Measurements from ENCODE around the gene NNT. TPM values are rescaled to one million over a fixed set of nuclear protein-coding genes. Genes with fewer than 3 reads are reported as not detected.

Gene NNT
- polyA plus RNA-seq, 1 donor (not counting 4 experiments of a cell fraction or from before 2014, with no cell fraction given), result 23.3 TPM

DNA sequence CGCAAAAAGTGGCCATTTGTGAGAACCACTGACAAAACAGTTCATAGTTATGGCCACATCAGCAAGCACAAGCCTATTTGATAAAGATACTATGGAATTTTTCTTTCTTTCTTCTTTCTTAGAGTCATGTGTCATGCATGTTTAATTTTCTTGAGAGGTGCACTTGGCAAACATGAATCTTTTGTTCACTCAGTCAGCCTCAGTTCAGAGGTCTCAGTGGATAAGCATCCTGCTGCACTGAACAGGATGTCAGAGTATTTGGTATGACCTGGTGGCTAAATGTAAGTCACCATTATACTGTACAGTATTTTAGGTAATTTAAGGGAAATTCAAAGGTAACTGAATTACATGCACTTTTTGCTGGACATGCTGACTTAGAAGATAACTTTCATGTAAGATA, 5.4 kb downstream of the NNT start:
- H3K4me2 ChIP-seq (ENCODE audit: control insufficient read depth, extremely low read depth, insufficient read depth, low read depth, low read length), result no peak overlapping the region
- H2AFZ ChIP-seq (ENCODE audit: control insufficient read depth, low read length), result no peak overlapping the region
- DNase-seq (ENCODE audit: low read depth, low spot score), result no peak
- peaks cover 0 to 2% of the 10 kb centered on the region in 2 experiments for H3K36me3 ChIP-seq (ENCODE audit: control insufficient read depth in 2 of 2, extremely low read depth in 1 of 2, insufficient read depth in 2 of 2, low read length in 2 of 2)
- H4K20me1 ChIP-seq (ENCODE audit: control insufficient read depth, extremely low read depth, insufficient read depth, low read length), result no peaks in the 10 kb centered on the region
- no peaks in the 10 kb centered on the region for H3K9me1 ChIP-seq (ENCODE audit: control insufficient read depth, extremely low read depth, insufficient read depth, low read length)
- no peak overlapping the region for H3K27ac ChIP-seq (ENCODE audit: control insufficient read depth, insufficient read depth, low read length)
- H3K4me1 ChIP-seq (ENCODE audit: control insufficient read depth, extremely low read depth, insufficient read depth, low read length), result peaks cover 15% of the 10 kb centered on the region
- peaks cover 6% of the 10 kb centered on the region for H3K79me2 ChIP-seq (ENCODE audit: control insufficient read depth, insufficient read depth, low read length)
- H3K27me3 ChIP-seq (ENCODE audit: control insufficient read depth, extremely low read depth, insufficient read depth, low read length), result no peaks in the 10 kb centered on the region
- H3K9me3 ChIP-seq (ENCODE audit: control insufficient read depth, low read depth, low read length), result no peaks in the 10 kb centered on the region
- H3K9ac ChIP-seq (ENCODE audit: control insufficient read depth, extremely low read depth, insufficient read depth, low read length), result no peak overlapping the region
- dilution Hi-C loops (cut with MboI; ENCODE audit: extremely low pct_ligation_motif_present, low sequenced_read_pairs), result no loop called here
- no peak overlapping the region for H3K4me3 ChIP-seq (ENCODE audit: control insufficient read depth in 2 of 3, extremely low read depth in 1 of 3, insufficient read depth in 2 of 3, low read depth in 1 of 3, low read length in 3 of 3)
- TF ChIP-seq EZH2 (IDR thresholded peaks at IDR 0.05; ENCODE audit: low read length), result no peak
- TF ChIP-seq, protein P1, sequence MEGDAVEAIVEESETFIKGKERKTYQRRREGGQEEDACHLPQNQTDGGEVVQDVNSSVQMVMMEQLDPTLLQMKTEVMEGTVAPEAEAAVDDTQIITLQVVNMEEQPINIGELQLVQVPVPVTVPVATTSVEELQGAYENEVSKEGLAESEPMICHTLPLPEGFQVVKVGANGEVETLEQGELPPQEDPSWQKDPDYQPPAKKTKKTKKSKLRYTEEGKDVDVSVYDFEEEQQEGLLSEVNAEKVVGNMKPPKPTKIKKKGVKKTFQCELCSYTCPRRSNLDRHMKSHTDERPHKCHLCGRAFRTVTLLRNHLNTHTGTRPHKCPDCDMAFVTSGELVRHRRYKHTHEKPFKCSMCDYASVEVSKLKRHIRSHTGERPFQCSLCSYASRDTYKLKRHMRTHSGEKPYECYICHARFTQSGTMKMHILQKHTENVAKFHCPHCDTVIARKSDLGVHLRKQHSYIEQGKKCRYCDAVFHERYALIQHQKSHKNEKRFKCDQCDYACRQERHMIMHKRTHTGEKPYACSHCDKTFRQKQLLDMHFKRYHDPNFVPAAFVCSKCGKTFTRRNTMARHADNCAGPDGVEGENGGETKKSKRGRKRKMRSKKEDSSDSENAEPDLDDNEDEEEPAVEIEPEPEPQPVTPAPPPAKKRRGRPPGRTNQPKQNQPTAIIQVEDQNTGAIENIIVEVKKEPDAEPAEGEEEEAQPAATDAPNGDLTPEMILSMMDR (optimal IDR thresholded peaks at IDR 0.05 in 1 of 3, IDR thresholded peaks at IDR 0.05 in 1 of 3, conservative IDR thresholded peaks at IDR 0.05 in 1 of 3; ENCODE audit: extremely low read depth in 1 of 3, insufficient read depth in 2 of 3, low read length in 3 of 3), result no peak
- no peak for FAIRE-seq

DNA sequence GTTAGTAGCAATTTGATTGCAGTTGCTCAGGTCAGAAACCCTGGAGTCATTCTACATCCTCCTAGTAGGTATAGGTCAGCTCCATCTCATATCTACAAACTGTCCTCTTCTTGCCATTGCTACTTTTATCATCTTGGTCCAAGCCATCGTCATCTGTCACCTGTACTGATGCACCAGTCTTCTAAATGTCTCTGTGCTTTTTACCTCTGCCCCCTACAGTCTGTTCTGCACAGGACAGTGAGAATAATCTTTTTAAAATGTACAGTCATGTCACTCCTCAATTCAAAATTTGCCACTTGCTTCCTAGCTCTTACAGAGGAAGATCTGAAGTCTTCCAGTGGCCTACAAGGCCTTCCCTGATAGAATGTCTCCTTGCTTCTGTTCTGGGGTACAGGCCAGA, 6.8 kb downstream of the NNT start:
- peaks cover 0 to 2% of the 10 kb centered on the region in 2 experiments for H3K36me3 ChIP-seq (ENCODE audit: control insufficient read depth in 2 of 2, extremely low read depth in 1 of 2, insufficient read depth in 2 of 2, low read length in 2 of 2)
- no peaks in the 10 kb centered on the region for H3K79me2 ChIP-seq (ENCODE audit: control insufficient read depth, insufficient read depth, low read length)
- no peaks in the 10 kb centered on the region for H3K9me3 ChIP-seq (ENCODE audit: control insufficient read depth, low read depth, low read length)
- no peak overlapping the region for H3K9ac ChIP-seq (ENCODE audit: control insufficient read depth, extremely low read depth, insufficient read depth, low read length)
- H3K4me2 ChIP-seq (ENCODE audit: control insufficient read depth, extremely low read depth, insufficient read depth, low read depth, low read length), result no peak overlapping the region
- dilution Hi-C loops (cut with MboI; ENCODE audit: extremely low pct_ligation_motif_present, low sequenced_read_pairs), result no loop called here
- FAIRE-seq (no peak), DNase-seq (ENCODE audit: low read depth, low spot score) (no peak)
- peaks cover 7% of the 10 kb centered on the region for H3K4me1 ChIP-seq (ENCODE audit: control insufficient read depth, extremely low read depth, insufficient read depth, low read length)
- H3K9me1 ChIP-seq (ENCODE audit: control insufficient read depth, extremely low read depth, insufficient read depth, low read length), result no peaks in the 10 kb centered on the region
- H3K4me3 ChIP-seq (ENCODE audit: control insufficient read depth in 2 of 3, extremely low read depth in 1 of 3, insufficient read depth in 2 of 3, low read depth in 1 of 3, low read length in 3 of 3), result no peak overlapping the region
- H2AFZ ChIP-seq (ENCODE audit: control insufficient read depth, low read length), result no peak overlapping the region
- H4K20me1 ChIP-seq (ENCODE audit: control insufficient read depth, extremely low read depth, insufficient read depth, low read length), result no peaks in the 10 kb centered on the region
- no peak overlapping the region for H3K27ac ChIP-seq (ENCODE audit: control insufficient read depth, insufficient read depth, low read length)
- TF ChIP-seq EZH2 (IDR thresholded peaks at IDR 0.05; ENCODE audit: low read length), result no peak
- TF ChIP-seq, protein P1 (optimal IDR thresholded peaks at IDR 0.05 in 1 of 3, IDR thresholded peaks at IDR 0.05 in 1 of 3, conservative IDR thresholded peaks at IDR 0.05 in 1 of 3; ENCODE audit: extremely low read depth in 1 of 3, insufficient read depth in 2 of 3, low read length in 3 of 3), result peak; percentile 11 to 39 (median 37)
- H3K27me3 ChIP-seq (ENCODE audit: control insufficient read depth, extremely low read depth, insufficient read depth, low read length), result no peaks in the 10 kb centered on the region

Measured in keratinocyte (primary cell).